Measurements from ENCODE around the gene FAM83D.

DNA sequence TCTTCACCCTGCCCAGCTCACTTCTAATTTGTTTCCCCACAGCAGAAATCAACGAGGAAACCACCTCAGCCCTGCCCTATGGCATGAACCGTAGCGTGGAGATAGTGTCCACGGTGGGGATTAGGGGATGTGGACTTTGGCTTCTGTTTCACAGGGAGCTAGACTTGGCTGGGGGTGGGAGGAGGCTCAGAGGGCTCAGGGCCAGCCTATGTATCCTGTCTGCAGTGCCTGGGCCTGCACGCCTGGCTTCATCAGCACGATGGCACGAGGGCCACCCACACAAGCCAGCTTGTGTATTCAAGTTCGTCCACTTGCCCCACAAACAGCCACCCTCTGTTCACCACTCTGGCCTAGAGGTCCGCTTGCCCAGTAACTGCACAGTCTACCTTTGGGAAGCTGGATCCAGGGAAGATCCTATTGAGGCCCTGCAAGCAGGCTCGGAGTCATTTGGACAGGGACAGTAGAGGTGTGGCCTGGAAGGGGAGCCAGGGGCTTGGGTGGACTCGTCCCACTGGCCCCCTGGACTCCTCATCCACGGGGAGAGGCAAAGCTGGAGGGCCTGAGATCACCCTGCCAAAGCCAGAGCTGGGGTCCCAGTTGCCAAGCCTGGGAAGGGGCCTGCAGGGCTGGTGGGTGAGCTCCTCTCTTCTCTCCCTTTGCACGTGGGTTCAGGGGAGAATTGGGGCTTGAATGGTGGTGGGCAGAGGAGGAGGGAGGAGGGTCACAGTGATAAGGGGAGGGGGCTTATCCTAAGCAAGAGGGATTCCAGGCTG, 38.0 kb upstream of the FAM83D start:
- TF ChIP-seq EZH2phosphoT487 (IDR thresholded peaks at IDR 0.05; ENCODE audit: unreplicated experiment): no peak
- no peak for TF ChIP-seq POLR2AphosphoS5 (IDR thresholded peaks at IDR 0.05; ENCODE audit: low read depth)
- TF ChIP-seq, protein P1, sequence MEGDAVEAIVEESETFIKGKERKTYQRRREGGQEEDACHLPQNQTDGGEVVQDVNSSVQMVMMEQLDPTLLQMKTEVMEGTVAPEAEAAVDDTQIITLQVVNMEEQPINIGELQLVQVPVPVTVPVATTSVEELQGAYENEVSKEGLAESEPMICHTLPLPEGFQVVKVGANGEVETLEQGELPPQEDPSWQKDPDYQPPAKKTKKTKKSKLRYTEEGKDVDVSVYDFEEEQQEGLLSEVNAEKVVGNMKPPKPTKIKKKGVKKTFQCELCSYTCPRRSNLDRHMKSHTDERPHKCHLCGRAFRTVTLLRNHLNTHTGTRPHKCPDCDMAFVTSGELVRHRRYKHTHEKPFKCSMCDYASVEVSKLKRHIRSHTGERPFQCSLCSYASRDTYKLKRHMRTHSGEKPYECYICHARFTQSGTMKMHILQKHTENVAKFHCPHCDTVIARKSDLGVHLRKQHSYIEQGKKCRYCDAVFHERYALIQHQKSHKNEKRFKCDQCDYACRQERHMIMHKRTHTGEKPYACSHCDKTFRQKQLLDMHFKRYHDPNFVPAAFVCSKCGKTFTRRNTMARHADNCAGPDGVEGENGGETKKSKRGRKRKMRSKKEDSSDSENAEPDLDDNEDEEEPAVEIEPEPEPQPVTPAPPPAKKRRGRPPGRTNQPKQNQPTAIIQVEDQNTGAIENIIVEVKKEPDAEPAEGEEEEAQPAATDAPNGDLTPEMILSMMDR (conservative IDR thresholded peaks at IDR 0.05; ENCODE audit: low read depth in 2 of 2): no peak
- no peak for TF ChIP-seq EZH2 (IDR thresholded peaks at IDR 0.05; ENCODE audit: low read depth, unreplicated experiment)
- TF ChIP-seq, protein P2, sequence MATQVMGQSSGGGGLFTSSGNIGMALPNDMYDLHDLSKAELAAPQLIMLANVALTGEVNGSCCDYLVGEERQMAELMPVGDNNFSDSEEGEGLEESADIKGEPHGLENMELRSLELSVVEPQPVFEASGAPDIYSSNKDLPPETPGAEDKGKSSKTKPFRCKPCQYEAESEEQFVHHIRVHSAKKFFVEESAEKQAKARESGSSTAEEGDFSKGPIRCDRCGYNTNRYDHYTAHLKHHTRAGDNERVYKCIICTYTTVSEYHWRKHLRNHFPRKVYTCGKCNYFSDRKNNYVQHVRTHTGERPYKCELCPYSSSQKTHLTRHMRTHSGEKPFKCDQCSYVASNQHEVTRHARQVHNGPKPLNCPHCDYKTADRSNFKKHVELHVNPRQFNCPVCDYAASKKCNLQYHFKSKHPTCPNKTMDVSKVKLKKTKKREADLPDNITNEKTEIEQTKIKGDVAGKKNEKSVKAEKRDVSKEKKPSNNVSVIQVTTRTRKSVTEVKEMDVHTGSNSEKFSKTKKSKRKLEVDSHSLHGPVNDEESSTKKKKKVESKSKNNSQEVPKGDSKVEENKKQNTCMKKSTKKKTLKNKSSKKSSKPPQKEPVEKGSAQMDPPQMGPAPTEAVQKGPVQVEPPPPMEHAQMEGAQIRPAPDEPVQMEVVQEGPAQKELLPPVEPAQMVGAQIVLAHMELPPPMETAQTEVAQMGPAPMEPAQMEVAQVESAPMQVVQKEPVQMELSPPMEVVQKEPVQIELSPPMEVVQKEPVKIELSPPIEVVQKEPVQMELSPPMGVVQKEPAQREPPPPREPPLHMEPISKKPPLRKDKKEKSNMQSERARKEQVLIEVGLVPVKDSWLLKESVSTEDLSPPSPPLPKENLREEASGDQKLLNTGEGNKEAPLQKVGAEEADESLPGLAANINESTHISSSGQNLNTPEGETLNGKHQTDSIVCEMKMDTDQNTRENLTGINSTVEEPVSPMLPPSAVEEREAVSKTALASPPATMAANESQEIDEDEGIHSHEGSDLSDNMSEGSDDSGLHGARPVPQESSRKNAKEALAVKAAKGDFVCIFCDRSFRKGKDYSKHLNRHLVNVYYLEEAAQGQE (IDR thresholded peaks at IDR 0.05; ENCODE audit: unreplicated experiment): no peak
- TF ChIP-seq STAT1 (IDR thresholded peaks at IDR 0.05; ENCODE audit: unreplicated experiment): no peak
- TF ChIP-seq CREB1 (CRISPR knock-in tag; IDR thresholded peaks at IDR 0.05; ENCODE audit: low read depth): no peak
- no peak for TF ChIP-seq ZNF462 (CRISPR knock-in tag; IDR thresholded peaks at IDR 0.05)
- no peak for TF ChIP-seq NANOG (IDR thresholded peaks at IDR 0.05; ENCODE audit: borderline replicate concordance)
- TF ChIP-seq JUNB (IDR thresholded peaks at IDR 0.05; ENCODE audit: unreplicated experiment): no peak

Measured in GM23338 (cell line).